Colon (tissue), 2 donors: Measurements from ENCODE around the gene MYH6.
"Not testable (repeated sequence)": the region's sequence is repeated elsewhere in the genome, so short reads cannot be mapped to it uniquely, and the experiment has no call there.

ENCODE experiments used
- FAIRE-seq: peaks from 2 replicates; lab custom pipeline; 2012; peaks lifted over from hg19 to GRCh38; lab: Jason Lieb, UNC
- donor health status: control.
- donor health status: control.

MYH6 gene

DNA sequence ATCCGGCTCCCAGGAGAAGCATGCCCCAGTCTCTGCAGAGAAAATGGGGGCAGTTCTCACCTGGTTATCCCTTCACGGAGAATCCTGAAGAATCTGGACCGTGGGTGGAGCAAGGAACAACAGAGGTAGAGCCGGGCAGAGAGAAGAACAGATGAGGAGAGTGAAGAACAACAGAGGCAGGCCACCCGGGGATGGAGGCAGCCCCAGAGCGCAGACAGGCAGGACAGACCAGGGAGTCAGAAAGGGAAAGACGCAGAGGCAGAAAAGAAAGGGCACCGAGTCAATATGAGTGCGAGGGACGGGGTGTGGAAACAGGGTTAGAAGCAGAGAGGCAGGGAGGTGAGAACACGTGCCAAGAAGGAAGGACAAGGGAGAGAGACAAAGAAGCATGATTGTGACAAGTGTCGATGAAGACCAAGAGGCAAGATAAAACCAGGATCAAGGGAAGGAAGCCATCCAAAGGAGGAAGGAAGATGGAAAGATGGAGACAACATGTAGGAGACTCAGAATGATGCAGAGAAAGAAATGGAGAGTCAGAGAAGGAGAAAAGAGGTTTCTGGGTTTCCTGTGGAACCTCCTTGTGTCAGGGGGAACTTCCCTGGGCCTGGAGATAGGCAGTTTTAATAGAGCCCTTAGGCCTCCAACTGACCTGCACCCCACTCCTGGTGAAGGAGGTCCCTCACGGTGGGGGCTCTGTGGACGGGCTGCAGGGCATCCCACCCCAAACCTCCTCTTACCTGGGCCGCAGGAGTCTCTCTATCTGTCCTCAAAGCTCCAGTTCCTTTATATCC, at the start of gene MYH6:
Gene MYH6, minus strand, starts transcription at position 758 of the 791 bp plus-strand sequence. CDS start 1,050 bp downstream, outside the sequence.
- FAIRE-seq, result no peak

DNA sequence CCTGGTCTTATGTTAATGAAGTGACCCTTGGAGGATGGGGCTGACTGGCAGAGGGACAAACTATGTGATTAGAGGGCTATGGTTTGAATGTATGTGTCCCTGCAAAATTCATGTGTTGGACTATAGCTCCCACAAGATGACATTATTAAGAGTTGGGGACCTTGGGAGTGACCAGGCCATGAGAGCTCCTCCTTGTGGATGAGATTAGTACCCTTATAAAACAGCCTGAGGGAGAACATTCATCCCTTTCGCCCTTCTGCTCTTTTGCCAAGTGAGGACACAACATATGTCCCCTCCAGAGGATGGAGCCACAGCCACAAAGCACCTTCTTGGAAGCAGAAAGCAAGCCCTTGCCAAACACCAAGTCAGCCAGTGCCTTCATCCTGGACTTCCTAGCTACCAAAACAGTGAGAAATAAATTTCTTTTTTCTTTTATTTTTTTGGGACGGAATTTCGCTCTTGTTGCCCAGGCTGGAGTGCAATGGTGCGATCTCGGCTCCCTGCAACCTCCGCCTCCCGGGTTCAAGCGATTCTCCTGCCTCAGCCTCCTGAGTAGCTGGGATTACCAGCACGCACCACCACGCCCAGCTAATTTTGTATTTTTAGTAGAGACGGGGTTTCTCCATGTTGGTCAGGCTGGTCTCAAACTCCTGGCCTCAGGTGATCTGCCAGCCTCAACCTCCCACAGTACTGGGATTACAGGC, 49.0 kb upstream of the MYH6 start:
- FAIRE-seq, result not testable (repeated sequence)

DNA sequence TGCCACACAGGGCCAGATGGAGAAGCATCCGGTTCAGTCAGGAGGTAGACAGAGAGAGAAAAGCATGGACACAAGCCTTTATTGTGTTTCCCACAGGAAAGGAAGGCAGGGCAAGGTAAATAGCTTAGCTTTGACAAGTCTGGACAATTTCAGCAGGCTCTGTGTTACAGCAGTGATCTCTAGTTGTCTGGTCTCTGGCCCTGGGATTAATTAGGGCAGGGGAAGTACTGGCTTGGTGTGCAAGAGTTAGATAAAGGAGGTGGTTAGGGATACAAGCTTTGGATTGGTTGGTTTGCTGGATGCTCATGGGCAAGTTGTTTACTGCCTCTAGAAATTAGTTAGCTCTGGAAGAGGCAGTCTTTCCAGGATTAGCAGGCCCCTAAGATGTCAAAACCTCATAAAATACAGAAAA, 46.4 kb upstream of the MYH6 start:
- FAIRE-seq, result no peak

DNA sequence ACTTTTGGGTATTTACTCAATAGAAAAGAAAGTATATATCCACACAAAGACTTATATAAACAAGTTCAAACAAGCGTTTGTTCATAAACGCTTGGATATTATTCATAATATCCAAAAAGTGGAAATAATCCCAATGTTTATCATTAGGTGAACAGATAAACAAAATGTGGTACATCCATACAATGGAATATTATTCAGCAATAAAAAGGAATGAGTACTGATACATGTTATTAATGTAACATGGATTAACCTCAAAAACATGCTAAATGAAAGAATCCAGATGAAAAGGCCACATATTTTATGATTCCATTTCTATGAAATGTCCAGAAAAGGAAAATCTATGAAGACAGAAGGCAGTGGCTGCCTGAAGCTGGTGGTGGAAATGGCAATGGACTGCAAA, 44.2 kb upstream of the MYH6 start:
- FAIRE-seq, result no peak

DNA sequence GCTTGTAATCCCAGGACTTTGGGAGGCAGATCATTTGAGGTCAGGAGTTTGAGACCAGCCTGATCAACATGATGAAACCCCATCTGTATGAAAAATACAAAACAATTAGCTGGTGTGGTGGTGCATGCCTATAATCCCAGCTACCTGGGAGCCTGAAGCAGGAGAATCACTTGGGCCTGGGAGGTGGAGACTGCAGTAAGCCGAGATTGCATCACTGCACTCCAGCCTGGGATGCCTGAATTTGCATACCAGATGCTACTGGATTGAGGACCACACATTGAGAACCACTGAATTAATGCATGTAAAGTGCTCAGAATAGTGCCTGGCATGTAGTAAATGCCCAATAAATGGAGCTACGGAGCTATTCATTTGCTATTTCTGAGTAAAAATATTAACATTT, 42.3 kb upstream of the MYH6 start:
- no peak for FAIRE-seq

DNA sequence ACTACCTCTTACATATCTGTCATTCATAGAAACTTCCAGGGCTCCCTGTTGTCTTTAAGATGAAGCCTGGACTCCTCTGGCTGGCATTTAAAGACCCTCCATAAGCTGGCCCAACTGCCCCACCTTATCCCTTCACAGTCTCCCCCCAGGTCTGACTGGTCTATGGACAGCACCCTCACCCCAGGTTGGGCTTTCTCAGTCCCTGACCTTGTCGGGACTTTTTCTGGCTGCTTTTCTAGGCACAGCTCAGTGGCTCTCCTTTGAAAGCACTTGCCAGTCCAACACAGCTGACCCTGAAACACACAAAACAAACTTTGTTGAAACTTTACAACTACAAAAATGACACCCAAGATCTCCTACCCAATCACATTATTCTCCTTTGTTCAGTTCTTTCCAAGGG, 41.2 kb upstream of the MYH6 start:
- no peak for FAIRE-seq

DNA sequence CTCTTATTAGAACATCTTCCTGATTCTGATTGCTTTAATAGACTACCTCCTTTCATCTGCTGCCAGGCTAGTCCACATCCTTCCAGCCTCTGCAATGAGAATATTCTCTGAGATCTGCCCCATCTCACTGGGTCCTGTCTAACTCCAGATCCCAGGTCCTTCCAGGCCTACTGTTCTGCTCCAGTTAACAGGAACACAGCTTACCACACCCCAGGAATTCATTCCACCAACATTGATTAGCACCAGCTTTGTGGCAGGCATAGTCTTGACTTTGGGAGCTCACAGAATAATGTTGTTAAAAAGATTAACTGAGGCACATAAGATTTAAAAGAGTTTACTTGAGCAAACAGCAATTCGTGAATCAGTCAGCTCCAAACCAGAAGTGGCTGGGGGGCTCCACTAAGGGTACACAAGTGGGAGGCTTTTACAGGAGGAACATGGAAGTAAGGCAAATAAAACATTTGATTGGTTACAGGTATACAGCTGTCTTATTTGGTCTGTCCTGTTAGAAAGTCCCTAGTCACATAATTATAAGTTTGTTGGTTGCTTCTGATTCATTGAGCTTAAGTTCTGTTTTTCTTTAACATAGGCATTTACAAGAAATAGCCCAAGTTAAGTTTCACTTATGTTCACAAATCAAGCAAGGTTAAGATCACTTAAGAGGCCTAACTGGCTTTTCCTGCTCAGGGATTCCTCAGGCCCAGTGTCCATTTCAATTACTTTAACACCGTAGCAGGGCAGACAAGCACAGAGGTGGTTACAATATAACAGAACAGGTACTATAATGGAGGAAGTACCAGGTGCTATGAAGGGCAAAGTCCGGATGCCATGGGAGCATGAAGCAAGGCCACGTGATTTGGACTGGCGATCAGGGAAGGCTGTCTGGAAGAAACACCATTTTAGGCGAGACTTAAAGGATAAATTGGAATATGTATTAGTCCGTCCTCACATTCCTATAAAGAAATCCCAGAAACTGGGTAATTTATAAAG, 39.6 kb upstream of the MYH6 start:
- no peak for FAIRE-seq

DNA sequence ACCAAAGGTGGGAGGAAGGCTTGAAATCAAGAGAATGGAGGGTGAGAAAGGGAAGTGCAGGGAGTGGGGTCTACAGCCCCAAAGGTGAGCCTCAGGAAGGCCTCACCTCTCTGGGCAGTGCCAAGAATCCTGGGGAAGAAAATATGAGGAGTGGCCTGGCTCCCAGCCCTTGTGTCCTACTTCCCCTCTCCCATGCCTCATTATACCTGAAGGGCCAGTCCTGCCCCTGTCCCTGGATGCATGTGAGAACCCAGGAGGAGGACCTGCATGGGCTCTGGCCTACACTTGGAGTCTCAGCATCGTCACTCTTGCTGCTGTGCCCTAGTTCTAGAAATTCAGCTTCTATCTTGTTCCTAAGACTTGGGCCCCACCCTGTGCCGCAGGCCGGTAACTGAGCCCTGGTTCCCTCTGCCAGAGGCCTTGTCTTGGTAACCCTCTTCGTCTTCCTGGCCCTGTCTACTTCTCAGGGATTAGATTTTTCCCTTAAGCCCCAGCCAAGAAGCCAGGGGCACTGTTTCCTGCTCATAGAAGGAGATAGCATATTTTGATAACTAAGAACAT, 38.3 kb upstream of the MYH6 start:
- no peak for FAIRE-seq

DNA sequence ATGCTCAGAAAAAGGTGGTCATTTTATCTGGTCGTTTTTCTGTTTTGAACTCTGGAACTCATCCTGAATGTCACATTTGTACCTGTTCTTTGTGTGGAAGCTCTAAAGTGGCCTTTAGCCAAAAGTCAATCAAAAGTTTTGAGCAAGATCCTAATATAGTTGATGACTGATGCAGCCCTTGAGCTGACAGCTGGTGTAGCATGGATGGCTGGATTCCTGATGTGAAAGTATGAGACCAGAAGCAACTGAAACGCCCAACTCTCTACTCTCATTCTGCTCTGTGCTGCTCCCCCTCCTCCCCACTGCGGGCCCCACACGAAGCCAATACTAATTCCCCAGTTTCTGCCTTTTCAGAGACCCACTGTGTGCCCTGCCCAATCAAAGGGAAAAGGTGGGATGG, 37.7 kb upstream of the MYH6 start:
- FAIRE-seq, result no peak

DNA sequence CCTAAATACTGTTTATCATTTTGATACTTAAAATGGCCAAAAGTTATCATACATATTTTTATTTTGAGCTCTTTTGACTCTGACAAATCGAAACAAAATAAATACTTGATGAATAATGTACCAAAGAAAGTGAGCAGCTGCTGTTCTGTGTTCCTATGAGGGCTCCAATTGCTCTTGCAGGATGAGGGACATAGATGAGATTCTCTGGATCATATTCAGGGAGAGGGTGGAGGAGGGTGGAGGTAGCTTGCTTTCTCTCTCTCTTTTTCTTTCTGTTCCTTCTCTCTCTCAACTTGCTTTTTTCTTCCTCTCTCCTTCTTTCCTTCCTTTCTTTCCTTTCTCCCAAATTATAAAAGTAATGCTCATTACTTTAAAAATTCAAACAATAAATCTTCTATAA, 36.2 kb upstream of the MYH6 start:
- FAIRE-seq, result no peak

DNA sequence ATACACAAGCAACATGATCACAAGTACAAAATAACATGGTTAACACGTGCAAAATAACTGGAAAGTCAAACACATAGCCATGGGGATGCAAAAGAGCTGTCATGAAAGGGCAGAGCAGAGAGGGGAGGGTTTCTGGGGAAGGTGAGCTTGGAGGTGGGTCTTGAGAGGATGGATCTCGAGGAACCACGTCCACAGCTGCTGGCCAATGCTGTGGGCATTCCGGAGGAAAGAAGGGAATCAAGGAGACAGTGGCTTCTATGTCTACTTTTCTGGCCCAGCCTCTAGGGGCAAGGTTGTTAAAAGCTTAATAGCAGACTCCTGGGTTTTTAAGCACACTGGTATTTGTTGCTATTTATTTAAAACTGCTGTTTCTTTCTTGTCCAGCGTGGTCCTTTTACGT, 35.8 kb upstream of the MYH6 start:
- no peak for FAIRE-seq

DNA sequence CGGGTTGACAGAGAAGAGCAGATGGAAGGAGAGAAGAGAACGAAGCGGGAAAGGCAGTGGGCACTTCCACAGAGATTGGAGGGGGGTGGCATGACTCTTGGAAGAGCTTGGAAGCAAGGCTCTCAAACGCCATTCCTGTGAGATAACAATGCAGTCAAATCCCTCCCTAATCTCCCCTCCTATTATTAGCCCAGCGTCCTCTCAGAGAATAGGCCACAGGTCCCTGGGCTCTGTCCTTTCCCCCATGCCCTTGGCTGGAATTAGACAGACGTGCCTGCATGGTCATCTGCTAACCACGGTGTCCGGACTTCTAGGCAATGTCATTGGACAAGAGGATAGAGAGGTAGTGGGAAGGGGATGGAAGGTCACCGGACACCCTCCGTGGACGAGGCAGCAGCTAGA, 35.3 kb upstream of the MYH6 start:
- no peak for FAIRE-seq

DNA sequence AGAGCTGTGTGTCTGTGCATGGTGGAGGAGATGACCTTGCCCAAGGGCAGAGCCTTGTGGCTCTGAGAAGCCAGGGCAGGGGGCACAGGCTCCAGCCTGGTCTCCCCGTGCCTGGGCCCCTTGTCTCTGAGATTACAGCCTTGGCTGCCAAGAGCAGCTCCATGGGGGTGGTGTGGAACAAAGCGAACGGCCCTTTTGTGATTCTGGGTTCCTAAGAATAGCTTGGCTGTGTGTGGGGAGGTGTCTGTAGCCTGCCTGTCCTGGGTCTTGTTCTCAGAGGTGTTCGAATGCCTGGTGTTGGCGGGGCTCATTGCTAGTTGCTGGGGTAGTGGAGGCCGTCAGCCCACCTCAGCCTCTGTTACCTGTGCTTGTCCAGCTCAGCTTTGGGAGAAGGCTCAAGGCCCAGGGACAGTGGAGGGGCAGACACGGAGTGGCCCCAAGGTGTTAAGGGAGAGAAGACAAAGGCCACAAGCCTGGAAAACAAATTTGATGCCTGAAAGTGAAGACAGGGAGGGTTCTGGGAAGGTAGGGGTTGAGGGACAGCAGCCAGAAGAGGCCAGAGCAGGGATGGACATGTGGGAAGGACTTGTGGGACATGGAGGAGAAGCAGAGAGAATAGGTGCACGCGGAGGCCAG, 34.8 kb upstream of the MYH6 start:
- no peak for FAIRE-seq

DNA sequence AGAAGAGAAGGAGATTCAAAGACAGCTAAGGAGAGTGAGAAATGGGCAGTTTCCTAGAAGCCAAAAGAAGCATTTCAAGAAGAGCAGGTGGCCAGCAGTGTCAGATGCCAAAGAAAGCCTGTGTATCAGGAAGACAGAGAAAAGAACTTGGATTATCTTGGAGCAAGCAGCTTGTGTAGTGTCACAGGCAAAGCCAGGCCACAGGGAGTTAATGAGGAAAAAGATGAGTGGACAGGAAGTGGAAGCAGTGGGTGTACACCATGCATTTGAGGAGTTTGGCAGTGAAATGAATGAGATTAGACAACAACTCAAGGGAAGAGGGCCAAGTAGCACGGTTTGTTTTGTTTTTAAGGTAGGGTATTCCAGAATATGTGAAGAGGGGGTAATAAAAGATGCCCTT, 33.0 kb upstream of the MYH6 start:
- no peak for FAIRE-seq

DNA sequence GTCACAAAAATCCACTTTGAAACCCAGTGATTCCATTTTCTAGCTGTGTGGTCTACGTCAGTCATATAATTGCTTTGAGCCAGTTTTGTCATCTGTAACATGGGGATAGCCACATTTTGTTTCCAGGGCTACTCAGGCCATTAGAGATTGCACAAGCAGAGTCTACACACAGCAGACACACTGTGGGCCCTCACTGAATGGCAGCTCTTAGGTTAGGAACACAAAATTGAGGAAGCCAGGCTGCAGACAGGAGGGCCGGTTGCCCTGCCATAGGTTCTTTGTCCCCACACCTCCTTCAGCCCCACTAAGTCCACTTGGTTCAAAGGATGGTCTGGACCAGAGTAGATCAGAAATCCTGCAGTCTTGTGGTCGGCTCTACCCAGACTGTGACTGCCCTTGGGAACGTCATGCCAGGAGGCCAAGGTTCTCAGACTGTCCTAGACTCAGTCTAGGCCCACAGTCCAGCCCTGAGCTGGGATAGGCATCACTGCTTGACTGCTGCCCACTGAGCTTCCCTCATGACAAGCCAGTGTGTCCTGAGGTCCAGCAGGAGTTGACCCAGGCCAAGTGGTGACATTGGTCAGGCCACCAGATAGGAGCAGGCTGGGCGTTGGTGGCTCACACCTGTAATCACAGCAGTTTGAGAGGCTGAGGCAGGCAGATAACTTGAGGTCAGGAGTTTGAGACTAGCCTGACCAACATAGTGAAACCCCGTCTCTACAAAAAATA, 31.2 kb upstream of the MYH6 start:
- FAIRE-seq, result no peak

DNA sequence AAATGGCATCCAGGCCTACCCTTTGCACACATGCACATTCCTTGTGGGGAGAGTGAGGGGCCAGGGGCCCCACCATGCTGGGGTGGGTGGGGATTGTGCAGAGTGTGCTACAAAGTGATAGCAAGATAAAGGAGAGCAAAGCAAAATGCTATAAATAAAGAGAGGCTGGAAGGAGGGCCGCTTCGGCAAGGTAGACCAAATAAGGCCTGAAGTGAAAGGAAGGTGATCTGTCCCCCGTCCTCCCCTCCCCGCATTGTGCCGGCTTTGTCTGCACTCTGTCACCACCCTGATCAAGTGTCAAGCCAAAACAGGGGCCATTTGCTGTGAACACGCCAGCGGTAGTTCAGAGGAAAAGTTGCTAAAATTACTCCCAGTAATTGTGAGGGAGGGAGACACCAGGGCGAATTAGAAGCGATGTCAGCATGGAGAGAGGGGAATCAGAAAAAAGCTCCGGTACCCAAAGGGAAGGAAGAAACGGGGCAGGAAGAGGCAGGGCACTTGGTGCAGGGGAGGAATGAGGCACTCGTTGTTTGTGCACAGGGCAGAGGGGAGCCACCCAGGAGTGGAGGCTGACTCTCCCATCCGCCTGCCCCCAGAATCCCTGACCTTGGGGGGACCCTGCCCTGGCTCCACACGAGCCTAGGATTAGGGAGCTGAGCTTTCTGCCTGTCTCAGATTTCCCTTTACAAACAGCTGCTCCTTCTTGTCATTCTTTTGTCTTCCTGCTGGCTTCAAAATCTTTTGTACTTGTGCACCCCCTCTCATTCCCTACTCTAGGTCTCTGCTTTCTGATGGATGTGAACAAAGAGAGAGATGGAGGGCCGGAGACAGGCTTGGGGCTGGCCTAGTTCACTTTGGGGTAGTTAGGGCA, 30.3 kb upstream of the MYH6 start:
- FAIRE-seq, result no peak

DNA sequence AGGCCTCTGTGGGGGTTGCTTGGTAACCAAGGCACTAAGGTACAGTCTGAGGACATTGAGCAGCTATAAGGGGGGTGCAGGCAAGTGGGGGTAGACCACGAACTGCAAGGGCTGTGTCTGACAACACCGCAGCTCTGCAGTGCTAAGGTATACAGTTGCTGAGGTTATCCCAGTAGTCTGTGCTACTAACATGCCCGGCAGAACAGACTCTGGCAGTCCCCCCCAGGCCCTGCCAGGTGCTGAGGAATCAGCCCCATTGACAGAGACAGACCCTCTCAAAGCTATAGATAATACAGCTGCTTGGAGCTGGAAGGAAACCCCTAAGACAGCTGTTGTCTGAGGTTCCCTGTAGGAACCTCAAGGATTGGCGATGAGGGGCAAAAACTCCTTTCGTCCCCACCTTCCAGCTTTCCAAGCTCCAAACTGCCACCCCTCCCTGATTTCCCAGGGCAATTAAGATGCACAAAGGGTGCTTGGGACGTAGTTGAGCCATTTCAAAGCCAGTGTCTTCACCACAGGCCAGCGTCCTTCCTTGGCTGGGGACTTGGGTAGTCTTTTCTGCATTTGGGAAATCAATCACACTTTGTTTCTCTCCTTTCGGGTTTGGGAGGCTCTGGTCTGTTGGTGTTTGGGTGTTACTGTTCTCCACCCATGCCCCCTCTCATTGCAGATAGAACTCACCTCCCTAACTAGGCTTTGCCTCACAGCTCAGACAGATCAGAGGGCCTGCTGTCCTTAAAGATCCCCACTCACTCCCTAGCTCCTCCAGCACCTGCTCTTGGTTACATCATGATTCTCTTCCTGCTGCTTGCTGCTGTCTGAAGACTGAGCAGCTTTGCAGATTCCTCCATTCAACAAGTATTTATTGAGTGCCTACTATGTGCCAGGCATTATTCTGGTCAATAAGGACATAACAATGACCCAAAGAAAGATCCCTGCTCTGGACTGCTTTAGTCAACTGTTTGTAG, 29.3 kb upstream of the MYH6 start:
- no peak for FAIRE-seq

DNA sequence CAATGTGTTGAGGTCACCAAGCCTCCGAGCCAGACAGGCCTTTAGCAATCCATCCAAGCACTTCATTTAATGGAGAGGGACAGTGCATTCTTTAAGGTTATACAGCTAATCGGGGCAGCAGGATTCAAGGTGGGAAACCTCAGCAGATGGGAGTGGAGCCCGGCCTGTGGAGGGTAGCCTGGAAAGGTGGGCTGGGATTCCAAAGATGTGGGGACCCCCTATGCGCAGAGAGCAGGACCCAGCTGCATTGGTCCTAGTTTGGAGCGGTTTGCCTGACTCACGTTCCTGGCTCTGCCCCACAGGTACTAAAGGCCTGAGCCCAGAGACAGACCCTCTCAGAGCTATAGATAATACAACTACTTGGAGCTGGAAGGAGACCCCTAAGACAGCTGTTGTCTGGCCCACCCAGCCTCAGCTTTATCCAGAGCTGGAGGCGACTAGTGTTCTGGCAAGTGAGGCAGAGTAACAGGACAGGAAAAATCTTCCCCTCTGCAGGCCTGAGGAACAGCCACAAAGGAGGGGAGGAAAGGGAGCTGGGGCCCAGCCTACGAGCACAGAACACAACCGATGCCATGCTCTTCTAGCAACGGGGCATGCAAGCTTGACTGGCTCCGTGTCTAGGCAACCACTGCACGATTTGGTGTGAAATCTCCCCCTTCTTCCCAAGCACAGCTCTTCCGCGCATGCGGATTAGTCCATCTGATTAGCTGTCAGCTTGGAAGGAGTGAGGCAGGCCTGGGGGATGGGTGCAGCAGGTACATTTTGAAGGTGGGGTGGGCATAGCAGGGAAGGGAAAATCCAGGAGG, 28.5 kb upstream of the MYH6 start:
- FAIRE-seq, result no peak
